Colonic mucosa (tissue), 4 donors: Measurements from ENCODE around the gene CMYA5. TPM values are rescaled to one million over a fixed set of nuclear protein-coding genes. Genes with fewer than 3 reads are reported as not detected.
"Not testable (repeated sequence)": the region's sequence is repeated elsewhere in the genome, so short reads cannot be mapped to it uniquely, and the experiment has no call there.

Experiments
- DNase-seq: peaks from one replicate; pipeline ENCODE4 v3.0.0-alpha.2; 2020
- H3K27ac ChIP-seq: fragments of 200-600 bp; one replicate; pipeline ENCODE4 v1.8.0; 2021
- H3K27me3 ChIP-seq: fragments of 200-600 bp; one replicate; pipeline ENCODE4 v1.8.0; 2021
- H3K36me3 ChIP-seq: fragments of 200-600 bp; one replicate; pipeline ENCODE4 v1.8.0; 2021
- H3K4me1 ChIP-seq: fragments of 200-600 bp; one replicate; pipeline ENCODE4 v1.8.0; 2021; ENCODE audit warnings: mild to moderate bottlenecking
- H3K4me3 ChIP-seq: fragments of 200-600 bp; one replicate; pipeline ENCODE4 v1.8.0; 2021
- H3K9ac ChIP-seq, 2 donors: one replicate each; pipeline ENCODE4 v1.7.0; 2013; ENCODE audit warnings: control low read depth in 2 of 2, low read depth in 2 of 2, low read length in 2 of 2
- H3K9me3 ChIP-seq: fragments of 200-600 bp; one replicate; pipeline ENCODE4 v1.8.0; 2021
- CTCF ChIP-seq: fragments of 200-600 bp; IDR thresholded peaks from one replicate; pipeline ENCODE4 v1.8.0; 2022; ENCODE audit warnings: antibody characterized with exemption, mild to moderate bottlenecking
- intact Hi-C: fragments of 100-400 bp; cut with DNase I; formaldehyde crosslinking; loops from one replicate; pipeline ENCODE4 v1.14.1; 2022
- total RNA-seq, 2 donors: library from RNA; stranded (reverse); fragmentation: NEBNext Ultra II Directional in 1 of 2; extraction: Animal tissue kit (Norgen Biotek cat#: 25700) in 1 of 2; gene quantifications; one replicate each; pipeline ENCODE4 v1.2.1, GENCODE V29; 2021
- donor health status: healthy.
- donor health status: DM: no; HTN: no; CAD: no.
- donor health status: DM: no; HTN: no; CAD: no.

Gene CMYA5
- total RNA-seq, 2 donors from 2014 or later: 0.30 to 0.66 TPM

- Histone ChIP-seq H3K9ac (no peak overlapping the region), H3K9me3 (no peaks in the 10 kb centered on the region), H3K4me3 (no peak overlapping the region), H3K27me3 (no peaks in the 10 kb centered on the region), H3K27ac (no peak overlapping the region), H3K4me1 (no peaks in the 10 kb centered on the region), H3K36me3 (no peaks in the 10 kb centered on the region)
- DNase-seq: no peak
- TF ChIP-seq CTCF: no peak
- intact Hi-C loops: no loop called here
These were observed 14.9 kb downstream of the CMYA5 start for GRCh38 chr5:79704553-79704952.

GRCh38 chr5:79705632-79706031 lies 16.0 kb downstream of the CMYA5 start:
- Histone ChIP-seq H3K4me1 (no peaks in the 10 kb centered on the region), H3K36me3 (no peaks in the 10 kb centered on the region), H3K27me3 (no peaks in the 10 kb centered on the region), H3K4me3 (no peak overlapping the region), H3K9ac (no peak overlapping the region), H3K27ac (no peak overlapping the region), H3K9me3 (no peaks in the 10 kb centered on the region)
- intact Hi-C loops: no loop called here
- no peak for TF ChIP-seq CTCF
- no peak for DNase-seq

GRCh38 chr5:79706317-79706716 lies 16.7 kb downstream of the CMYA5 start:
- intact Hi-C loops, H3K9me3 ChIP-seq, H3K36me3 ChIP-seq, H3K4me1 ChIP-seq, DNase-seq, H3K4me3 ChIP-seq, H3K27me3 ChIP-seq, H3K27ac ChIP-seq, H3K9ac ChIP-seq: not testable (repeated sequence)

GRCh38 chr5:79707535-79707934 lies 17.9 kb downstream of the CMYA5 start:
- DNase-seq: no peak

DNA sequence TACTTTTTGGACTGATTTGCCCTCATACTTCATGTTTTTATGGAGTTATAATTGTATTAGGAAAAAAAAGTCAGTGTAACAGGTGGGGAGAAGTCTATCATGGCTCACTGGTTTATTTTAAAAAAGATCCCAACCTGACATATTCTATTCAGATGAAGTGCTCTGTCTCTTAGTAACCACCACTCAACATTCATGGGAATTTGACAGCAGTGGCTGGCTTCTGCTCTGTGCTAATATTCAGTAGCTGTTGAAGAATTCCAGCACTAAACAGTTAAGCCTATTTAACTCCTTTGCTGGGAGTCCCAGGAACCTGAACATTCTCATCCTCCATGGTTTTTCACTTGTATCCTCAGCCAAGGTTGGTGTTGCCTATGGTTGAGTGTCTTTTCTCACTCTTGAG lies 23.1 kb downstream of the CMYA5 start:
- H3K27ac ChIP-seq: no peak overlapping the region
- DNase-seq: no peak
- H3K36me3 ChIP-seq: no peaks in the 10 kb centered on the region
- no peak overlapping the region for H3K9ac ChIP-seq
- H3K9me3 ChIP-seq: no peaks in the 10 kb centered on the region
- H3K27me3 ChIP-seq: no peaks in the 10 kb centered on the region
- H3K4me3 ChIP-seq: no peak overlapping the region
- no peaks in the 10 kb centered on the region for H3K4me1 ChIP-seq
- TF ChIP-seq CTCF: no peak
- intact Hi-C loops: no loop called here

More at GRCh38 chr5:79707535-79707934, 17.9 kb downstream of the CMYA5 start:
- Histone ChIP-seq H3K9ac (no peak overlapping the region), H3K4me3 (no peak overlapping the region), H3K36me3 (no peaks in the 10 kb centered on the region), H3K27me3 (no peaks in the 10 kb centered on the region), H3K27ac (no peak overlapping the region), H3K4me1 (no peaks in the 10 kb centered on the region), H3K9me3 (no peaks in the 10 kb centered on the region)
- intact Hi-C loops: no loop called here
- no peak for TF ChIP-seq CTCF

DNA sequence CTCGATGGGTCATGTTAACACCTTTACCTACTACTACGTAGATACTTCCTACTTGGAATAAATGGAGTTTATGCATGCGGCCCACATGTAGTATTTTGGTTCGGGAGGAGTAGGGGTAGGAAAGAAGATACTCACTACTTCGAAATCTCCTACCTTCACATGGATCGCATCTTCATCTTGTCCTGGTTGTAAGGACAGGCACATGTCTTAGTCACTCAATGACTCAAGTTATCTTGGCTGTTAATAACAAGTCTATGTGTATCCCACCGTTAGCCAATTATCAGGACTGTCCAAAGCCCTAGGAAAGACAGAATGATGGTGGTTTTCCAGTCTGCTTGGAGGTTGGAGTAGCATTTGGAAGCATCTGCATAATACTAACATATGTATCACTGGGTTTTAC lies 24.1 kb downstream of the CMYA5 start:
- no peak for DNase-seq
- Histone ChIP-seq H3K4me1 (no peaks in the 10 kb centered on the region), H3K27ac (no peak overlapping the region), H3K36me3 (no peaks in the 10 kb centered on the region), H3K4me3 (no peak overlapping the region), H3K9me3 (no peaks in the 10 kb centered on the region), H3K27me3 (no peaks in the 10 kb centered on the region), H3K9ac (no peak overlapping the region)
- no peak for TF ChIP-seq CTCF
- intact Hi-C loops: no loop called here
